ENCODE results near the gene CRIP2. TPM values are rescaled to one million over a fixed set of nuclear protein-coding genes. Genes with fewer than 3 reads are reported as not detected.

Gene CRIP2
- total and polyA plus RNA-seq, 2 of the 8 experiments (the other 6 are each of a cell fraction or from before 2014, with no cell fraction given): 4.2 to 13.5 TPM

GRCh38 chr14:105500726-105501101 lies 26.1 kb downstream of the CRIP2 start:
- ChIA-PET POLR2A (ENCODE audit: partially characterized antibody) (interaction anchor here (1.4 to 1.7 kb wide), 2 partner anchors 43 to 53 kb away, joined by 3 to 4 read pairs; no protein-coding TSS in a partner anchor), CTCF (ENCODE audit: partially characterized antibody) (interaction anchor here (1.3 kb wide), 1 partner anchor 14 kb away, joined by 5 read pairs; the partner anchor contains the start of gene CRIP1)
- 89% methylated on average over 10 of the region's 10 CpGs; no CpG with 5 or more reads in 1 of the 2 experiments for WGBS, 2 experiments (ENCODE audit: extremely low coverage in 1 of 2, insufficient coverage in 1 of 2, insufficient read length in 1 of 2, insufficient replicate concordance in 2 of 2, low coverage in 1 of 2, low lambda C conversion rate in 2 of 2, missing lambda C conversion rate in 1 of 2)
- Histone ChIP-seq H2BK120ac (replicated peaks; ENCODE audit: low read depth, low read length) (no peak overlapping the region), H2BK20ac (ENCODE audit: low read length) (no peak overlapping the region), H4K5ac (ENCODE audit: insufficient read length, low read depth, low read length) (no peak overlapping the region), H3K79me2 (ENCODE audit: control insufficient read depth in 1 of 2, insufficient read depth in 2 of 2, low read length in 2 of 2) (no peaks in the 10 kb centered on the region), H3K9ac (replicated peaks in 1 of 4; ENCODE audit: extremely low read depth in 1 of 4, low read depth in 3 of 4, low read length in 3 of 4) (no peak overlapping the region), H3K4me2 (ENCODE audit: insufficient read depth in 1 of 2, low read depth in 2 of 2, low read length in 2 of 2) (no peak overlapping the region), H2BK15ac (ENCODE audit: low read length) (no peak overlapping the region), H3K27ac (ENCODE audit: low read depth, low read length) (no peak overlapping the region), H3K4ac (replicated peaks; ENCODE audit: insufficient read length, low read depth, low read length) (no peak overlapping the region), H3K9me3 (ENCODE audit: insufficient read depth in 2 of 2, low read depth in 1 of 2, low read length in 1 of 2) (no peaks in the 10 kb centered on the region), H3K79me1 (ENCODE audit: low read depth, low read length) (no peaks in the 10 kb centered on the region), H3K23ac (ENCODE audit: insufficient read length) (no peak overlapping the region), H2BK12ac (ENCODE audit: low read depth, low read length) (no peak overlapping the region), H3K4me1 (replicated peaks in 1 of 4; ENCODE audit: control insufficient read depth in 3 of 4, insufficient read depth in 4 of 4, low read length in 3 of 4) (peaks cover 0 to 3% (median 0%) of the 10 kb centered on the region in 4 experiments; a peak in 2 of 7 replicates), H3K27me3 (replicated peaks in 1 of 4; ENCODE audit: control insufficient read depth in 3 of 4, extremely low read depth in 1 of 4, insufficient read depth in 3 of 4, low read length in 3 of 4) (no peaks in the 10 kb centered on the region), H2AFZ (ENCODE audit: low read length) (no peak overlapping the region), H3K18ac (ENCODE audit: extremely low read depth, low read length) (no peak overlapping the region), H3K56ac (replicated peaks; ENCODE audit: insufficient read length, low read depth, low read length) (no peak overlapping the region), H3K4me3 (ENCODE audit: extremely low read depth in 1 of 4, insufficient read depth in 2 of 4, low read depth in 3 of 4, low read length in 4 of 4) (no peak overlapping the region), H3K14ac (ENCODE audit: insufficient read length) (no peak overlapping the region), H2BK5ac (ENCODE audit: low read depth, low read length) (no peak overlapping the region), H2AK5ac (ENCODE audit: low read depth, low read length) (no peak overlapping the region), H4K91ac (replicated peaks; ENCODE audit: insufficient read length, low read length) (no peak overlapping the region), H3K23me2 (ENCODE audit: low read depth, low read length) (no peaks in the 10 kb centered on the region), H4K8ac (ENCODE audit: extremely low read depth, insufficient read depth, low read length) (no peak overlapping the region; the same call in 1 of the 2 replicates), H3K36me3 (ENCODE audit: control insufficient read depth in 2 of 4, insufficient read depth in 4 of 4, low read length in 3 of 4) (no peaks in the 10 kb centered on the region), H4K20me1 (replicated peaks in 1 of 2; ENCODE audit: control insufficient read depth in 1 of 2, insufficient read depth in 2 of 2, low read length in 2 of 2) (peaks cover 0 to 2% of the 10 kb centered on the region in 2 experiments)
- FAIRE-seq (no peak), DNase-seq (ENCODE audit: low read depth in 1 of 2, low spot score in 2 of 2) (no peak)
- no peak for TF ChIP-seq EP300 (IDR thresholded peaks at IDR 0.05; ENCODE audit: borderline replicate concordance in 1 of 2, low read depth in 2 of 2, low read length in 2 of 2)
- TF ChIP-seq POLR2AphosphoS5 (IDR thresholded peaks at IDR 0.05; ENCODE audit: low read depth, low read length): 0 out of 2 replicates have a peak, but pooled peaks have one; percentile 15
